Chondrocyte (in vitro differentiated cells): ENCODE results near the gene LOXHD1. TPM values are rescaled to one million over a fixed set of nuclear protein-coding genes. Genes with fewer than 3 reads are reported as not detected.

Experiments
- DNase-seq: peaks from one replicate; pipeline ENCODE4 v3.0.0; 2021; ENCODE audit warnings: mixed read lengths, low spot score
- H3K27ac Mint-ChIP-seq: one replicate; pipeline ENCODE4 v1.8.0; 2021; ENCODE audit warnings: mild to moderate bottlenecking, moderate library complexity, mixed read lengths; ENCODE audit not compliant: unreplicated experiment
- H3K27me3 Mint-ChIP-seq: 2 replicates; pipeline ENCODE4 v1.8.0; 2021; ENCODE audit warnings: low read depth, mixed read lengths
- H3K36me3 Mint-ChIP-seq: 2 replicates; pipeline ENCODE4 v1.8.0; 2021; ENCODE audit warnings: low read depth, mixed read lengths
- H3K4me1 Mint-ChIP-seq: 2 replicates; pipeline ENCODE4 v1.8.0; 2021; ENCODE audit warnings: low read depth, mild to moderate bottlenecking, mixed read lengths
- H3K4me3 Mint-ChIP-seq: one replicate; pipeline ENCODE4 v1.8.0; 2021; ENCODE audit warnings: mild to moderate bottlenecking, moderate library complexity, mixed read lengths; ENCODE audit not compliant: unreplicated experiment
- H3K9me3 Mint-ChIP-seq: 2 replicates; pipeline ENCODE4 v1.8.0; 2021; ENCODE audit warnings: low read depth, mixed read lengths
- CTCF ChIP-seq: fragments of 200-600 bp; sonication (generic); IDR thresholded peaks from 2 replicates; pipeline ENCODE4 v1.5.0; 2021; ENCODE audit warnings: antibody characterized with exemption, mild to moderate bottlenecking, moderate library complexity
- total RNA-seq: library from RNA; stranded (reverse); gene quantifications from 3 replicates; pipeline ENCODE4 v1.2.1, GENCODE V29; 2021

LOXHD1 gene
- total RNA-seq, 1 donor from 2014 or later: not detected

GRCh38 chr18:46555213-46555612 lies 101.8 kb downstream of the LOXHD1 start:
- no peak overlapping the region for H3K27ac Mint-ChIP-seq
- no peak for DNase-seq
- H3K4me3 Mint-ChIP-seq: no peak overlapping the region
- no peak for TF ChIP-seq CTCF
- H3K4me1 Mint-ChIP-seq: no peaks in the 10 kb centered on the region
- peaks cover 9% of the 10 kb centered on the region for H3K27me3 Mint-ChIP-seq
- H3K9me3 Mint-ChIP-seq: no peaks in the 10 kb centered on the region
- no peaks in the 10 kb centered on the region for H3K36me3 Mint-ChIP-seq

GRCh38 chr18:46554406-46555080 lies 102.5 kb downstream of the LOXHD1 start:
- no peak for DNase-seq
- peaks cover 9% of the 10 kb centered on the region for H3K27me3 Mint-ChIP-seq
- no peak overlapping the region for H3K4me3 Mint-ChIP-seq
- H3K9me3 Mint-ChIP-seq: no peaks in the 10 kb centered on the region
- H3K27ac Mint-ChIP-seq: no peak overlapping the region
- TF ChIP-seq CTCF: no peak
- no peaks in the 10 kb centered on the region for H3K36me3 Mint-ChIP-seq
- H3K4me1 Mint-ChIP-seq: no peaks in the 10 kb centered on the region

GRCh38 chr18:46550609-46551008 lies 106.4 kb downstream of the LOXHD1 start:
- no peak for TF ChIP-seq CTCF
- no peak overlapping the region for H3K27ac Mint-ChIP-seq
- H3K36me3 Mint-ChIP-seq: no peaks in the 10 kb centered on the region
- H3K4me1 Mint-ChIP-seq: no peaks in the 10 kb centered on the region
- no peak overlapping the region for H3K4me3 Mint-ChIP-seq
- H3K27me3 Mint-ChIP-seq: peaks cover 18% of the 10 kb centered on the region
- DNase-seq: no peak
- peaks cover 5% of the 10 kb centered on the region for H3K9me3 Mint-ChIP-seq

- TF ChIP-seq CTCF: no peak
- DNase-seq: no peak
- Mint-ChIP-seq H3K27ac (no peak overlapping the region), H3K9me3 (peaks cover 5% of the 10 kb centered on the region), H3K4me3 (no peak overlapping the region), H3K4me1 (no peaks in the 10 kb centered on the region), H3K27me3 (peaks cover 13% of the 10 kb centered on the region), H3K36me3 (no peaks in the 10 kb centered on the region)
Observed at GRCh38 chr18:46547520-46547919, 109.5 kb downstream of the LOXHD1 start.

- TF ChIP-seq CTCF: no peak
- DNase-seq: no peak
- no peaks in the 10 kb centered on the region for H3K36me3 Mint-ChIP-seq
- no peak overlapping the region for H3K4me3 Mint-ChIP-seq
- no peak overlapping the region for H3K27ac Mint-ChIP-seq
- H3K9me3 Mint-ChIP-seq: peaks cover 5% of the 10 kb centered on the region
- peaks cover 9% of the 10 kb centered on the region for H3K27me3 Mint-ChIP-seq
- no peaks in the 10 kb centered on the region for H3K4me1 Mint-ChIP-seq
Observed at GRCh38 chr18:46546111-46546640, 110.8 kb downstream of the LOXHD1 start.
